ENCODE results near the gene CYP2W1. TPM values are rescaled to one million over a fixed set of nuclear protein-coding genes. Genes with fewer than 3 reads are reported as not detected.

Gene CYP2W1
- polyA plus RNA-seq, 12 donors, result 0.19 to 134 (median 0.64) TPM; not detected in 1

- DNase-seq, result no peak
Measured at GRCh38 chr7:979886-980571, 3.0 kb upstream of the CYP2W1 start.

GRCh38 chr7:981793-982510 lies 1.0 kb upstream of the CYP2W1 start:
- no peak for DNase-seq

- no peak for DNase-seq
Measured at GRCh38 chr7:982511-983003, 424 bp upstream of the CYP2W1 start.

- DNase-seq, result no peak
Measured at GRCh38 chr7:983616-984071, 663 bp downstream of the CYP2W1 start.

- no peak for DNase-seq
Measured at GRCh38 chr7:984361-985126, 1.6 kb downstream of the CYP2W1 start.

GRCh38 chr7:985127-985416 lies 2.1 kb downstream of the CYP2W1 start:
- no peak for DNase-seq

GRCh38 chr7:985915-986741 lies 3.1 kb downstream of the CYP2W1 start:
- no peak for DNase-seq

- DNase-seq, result no peak
Measured at GRCh38 chr7:986766-987751, 4.1 kb downstream of the CYP2W1 start.

GRCh38 chr7:987909-988308 lies 4.9 kb downstream of the CYP2W1 start:
- DNase-seq, result no peak

GRCh38 chr7:988426-988911 lies 5.5 kb downstream of the CYP2W1 start:
- no peak for DNase-seq

GRCh38 chr7:988963-989529 lies 6.1 kb downstream of the CYP2W1 start:
- DNase-seq, result no peak

- no peak for DNase-seq
Measured at GRCh38 chr7:990352-990932, 7.5 kb downstream of the CYP2W1 start.

- no peak for DNase-seq
Measured at GRCh38 chr7:990933-991728, 8.2 kb downstream of the CYP2W1 start.

- DNase-seq, result no peak
Measured at GRCh38 chr7:991729-992656, 9.0 kb downstream of the CYP2W1 start.

GRCh38 chr7:992709-993607 lies 10.0 kb downstream of the CYP2W1 start:
- peak; percentile 94 for DNase-seq

GRCh38 chr7:994592-995308 lies 11.8 kb downstream of the CYP2W1 start:
- no peak for DNase-seq
